ENCODE measurements around the gene CCDC40. TPM values are rescaled to one million over a fixed set of nuclear protein-coding genes. Genes with fewer than 3 reads are reported as not detected.

CCDC40 gene
- total RNA-seq, 2 donors from 2014 or later = 21.7 to 38.9 TPM

DNA sequence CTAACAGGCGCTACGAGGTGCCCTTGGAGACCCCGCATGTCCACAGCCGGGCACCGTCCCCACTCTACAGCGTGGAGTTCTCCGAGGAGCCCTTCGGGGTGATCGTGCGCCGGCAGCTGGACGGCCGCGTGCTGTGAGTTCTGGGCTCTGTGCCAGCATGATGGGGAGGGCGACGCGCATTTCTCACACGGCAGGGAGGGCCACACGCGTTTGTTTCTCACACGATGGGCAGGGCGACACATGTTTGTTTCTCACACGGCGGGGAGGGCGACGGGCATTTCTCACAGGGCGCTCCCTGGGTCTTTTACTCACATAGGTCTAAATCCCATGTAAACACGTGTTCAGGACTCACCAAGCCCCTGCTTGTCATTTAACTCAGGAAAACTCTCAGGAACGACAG lies 69.3 kb downstream of the CCDC40 start:
- Histone ChIP-seq H3K27ac (ENCODE audit: low read depth, low read length) (no peak overlapping the region), H3K36me3 (ENCODE audit: control insufficient read depth, insufficient read depth, low read length) (no peaks in the 10 kb centered on the region), H3K4me3 (ENCODE audit: low read length) (no peak overlapping the region), H3K9ac (ENCODE audit: extremely low read depth, low read length, poor library complexity, severe bottlenecking) (no peak overlapping the region), H3K9me3 (ENCODE audit: control insufficient read depth, low read length) (no peaks in the 10 kb centered on the region), H3K27me3 (ENCODE audit: control insufficient read depth, insufficient read depth, low read length, poor library complexity, severe bottlenecking) (no peaks in the 10 kb centered on the region), H3K4me1 (ENCODE audit: control insufficient read depth, insufficient read depth, low read length) (no peaks in the 10 kb centered on the region)
- no peak overlapping the region for H3K27ac Mint-ChIP-seq
- H3K4me3 Mint-ChIP-seq = no peak overlapping the region
- no peaks in the 10 kb centered on the region for H3K9me3 Mint-ChIP-seq
- TF ChIP-seq, protein P1, sequence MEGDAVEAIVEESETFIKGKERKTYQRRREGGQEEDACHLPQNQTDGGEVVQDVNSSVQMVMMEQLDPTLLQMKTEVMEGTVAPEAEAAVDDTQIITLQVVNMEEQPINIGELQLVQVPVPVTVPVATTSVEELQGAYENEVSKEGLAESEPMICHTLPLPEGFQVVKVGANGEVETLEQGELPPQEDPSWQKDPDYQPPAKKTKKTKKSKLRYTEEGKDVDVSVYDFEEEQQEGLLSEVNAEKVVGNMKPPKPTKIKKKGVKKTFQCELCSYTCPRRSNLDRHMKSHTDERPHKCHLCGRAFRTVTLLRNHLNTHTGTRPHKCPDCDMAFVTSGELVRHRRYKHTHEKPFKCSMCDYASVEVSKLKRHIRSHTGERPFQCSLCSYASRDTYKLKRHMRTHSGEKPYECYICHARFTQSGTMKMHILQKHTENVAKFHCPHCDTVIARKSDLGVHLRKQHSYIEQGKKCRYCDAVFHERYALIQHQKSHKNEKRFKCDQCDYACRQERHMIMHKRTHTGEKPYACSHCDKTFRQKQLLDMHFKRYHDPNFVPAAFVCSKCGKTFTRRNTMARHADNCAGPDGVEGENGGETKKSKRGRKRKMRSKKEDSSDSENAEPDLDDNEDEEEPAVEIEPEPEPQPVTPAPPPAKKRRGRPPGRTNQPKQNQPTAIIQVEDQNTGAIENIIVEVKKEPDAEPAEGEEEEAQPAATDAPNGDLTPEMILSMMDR (conservative IDR thresholded peaks at IDR 0.05) = no peak
- H3K27me3 Mint-ChIP-seq (ENCODE audit: insufficient read depth) = peaks cover 2% of the 10 kb centered on the region
- no peaks in the 10 kb centered on the region for H3K36me3 Mint-ChIP-seq (ENCODE audit: low read depth)
- no peak for DNase-seq
- H3K4me1 Mint-ChIP-seq = peaks cover 15% of the 10 kb centered on the region
- 91 to 93% methylated on average over 21 to 29 of the region's 29 CpGs for WGBS, 2 experiments (ENCODE audit: insufficient coverage in 1 of 2, insufficient read length in 1 of 2)

DNA sequence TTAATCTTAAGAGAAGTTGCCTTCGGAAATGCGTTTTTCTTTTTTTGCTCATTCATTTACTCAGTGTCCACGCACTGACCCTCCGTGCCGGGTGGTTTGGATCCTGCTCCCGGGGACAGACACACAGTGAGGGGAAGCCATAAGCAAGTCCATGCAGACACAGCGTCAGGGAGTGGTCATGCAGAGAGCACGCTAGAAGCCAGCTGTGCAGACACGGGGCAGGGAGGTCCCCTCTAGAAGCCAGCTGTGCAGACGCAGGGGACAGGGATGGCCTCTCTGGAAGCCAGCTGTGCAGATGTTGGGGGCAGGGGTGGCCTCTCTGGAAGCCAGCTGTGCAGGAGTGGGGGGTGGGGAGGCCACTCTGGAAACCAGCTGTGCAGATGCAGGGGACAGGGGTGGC lies 69.7 kb downstream of the CCDC40 start:
- Histone ChIP-seq H3K9ac (ENCODE audit: extremely low read depth, low read length, poor library complexity, severe bottlenecking) (no peak overlapping the region), H3K4me3 (ENCODE audit: low read length) (no peak overlapping the region), H3K27me3 (ENCODE audit: control insufficient read depth, insufficient read depth, low read length, poor library complexity, severe bottlenecking) (no peaks in the 10 kb centered on the region), H3K27ac (ENCODE audit: low read depth, low read length) (no peak overlapping the region), H3K9me3 (ENCODE audit: control insufficient read depth, low read length) (no peaks in the 10 kb centered on the region), H3K36me3 (ENCODE audit: control insufficient read depth, insufficient read depth, low read length) (no peaks in the 10 kb centered on the region), H3K4me1 (ENCODE audit: control insufficient read depth, insufficient read depth, low read length) (no peaks in the 10 kb centered on the region)
- DNase-seq = no peak
- Mint-ChIP-seq H3K36me3 (ENCODE audit: low read depth) (no peaks in the 10 kb centered on the region), H3K27me3 (ENCODE audit: insufficient read depth) (no peaks in the 10 kb centered on the region), H3K9me3 (no peaks in the 10 kb centered on the region), H3K27ac (no peak overlapping the region), H3K4me1 (peaks cover 13% of the 10 kb centered on the region), H3K4me3 (no peak overlapping the region)
- TF ChIP-seq, protein P1 (conservative IDR thresholded peaks at IDR 0.05) = no peak
- WGBS, 2 experiments (ENCODE audit: insufficient coverage in 1 of 2, insufficient read length in 1 of 2) = 80 to 90% methylated on average over 9 to 10 of the region's 10 CpGs

DNA sequence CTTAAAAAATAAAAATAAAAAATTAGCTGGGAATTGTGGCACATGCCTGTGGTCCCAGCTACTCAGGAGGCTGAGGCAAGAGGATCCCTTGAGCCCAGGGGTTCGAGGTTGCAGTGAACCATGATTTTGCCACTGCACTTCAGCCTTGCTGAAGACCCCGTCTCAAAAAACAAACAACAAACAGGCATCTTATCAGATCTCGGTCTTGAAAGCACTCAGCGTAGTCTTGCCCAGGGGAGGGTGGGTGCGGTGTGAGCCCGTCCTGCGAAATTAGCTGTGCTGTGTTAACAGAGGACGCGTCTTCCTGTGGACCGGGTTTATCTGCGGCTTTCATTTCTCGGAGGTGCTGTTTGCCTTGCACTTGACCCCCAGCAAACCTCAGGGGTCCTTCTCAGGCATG lies 70.3 kb downstream of the CCDC40 start:
- H3K4me1 Mint-ChIP-seq = peaks cover 13% of the 10 kb centered on the region
- H3K27me3 Mint-ChIP-seq (ENCODE audit: insufficient read depth) = no peaks in the 10 kb centered on the region
- H3K27ac Mint-ChIP-seq = no peak overlapping the region
- WGBS, 2 experiments (ENCODE audit: insufficient coverage in 1 of 2, insufficient read length in 1 of 2) = 84 to 88% methylated on average over 7 to 12 of the region's 12 CpGs
- H3K4me3 Mint-ChIP-seq = no peak overlapping the region
- no peaks in the 10 kb centered on the region for H3K36me3 Mint-ChIP-seq (ENCODE audit: low read depth)
- Histone ChIP-seq H3K4me1 (ENCODE audit: control insufficient read depth, insufficient read depth, low read length) (no peaks in the 10 kb centered on the region), H3K9ac (ENCODE audit: extremely low read depth, low read length, poor library complexity, severe bottlenecking) (no peak overlapping the region), H3K27me3 (ENCODE audit: control insufficient read depth, insufficient read depth, low read length, poor library complexity, severe bottlenecking) (no peaks in the 10 kb centered on the region), H3K4me3 (ENCODE audit: low read length) (no peak overlapping the region), H3K9me3 (ENCODE audit: control insufficient read depth, low read length) (no peaks in the 10 kb centered on the region), H3K36me3 (ENCODE audit: control insufficient read depth, insufficient read depth, low read length) (no peaks in the 10 kb centered on the region), H3K27ac (ENCODE audit: low read depth, low read length) (no peak overlapping the region)
- H3K9me3 Mint-ChIP-seq = no peaks in the 10 kb centered on the region
- no peak for DNase-seq
- TF ChIP-seq, protein P1 (conservative IDR thresholded peaks at IDR 0.05) = no peak

All from endodermal cell (in vitro differentiated cells).